Measurements from ENCODE around the gene NAA16.

DNA sequence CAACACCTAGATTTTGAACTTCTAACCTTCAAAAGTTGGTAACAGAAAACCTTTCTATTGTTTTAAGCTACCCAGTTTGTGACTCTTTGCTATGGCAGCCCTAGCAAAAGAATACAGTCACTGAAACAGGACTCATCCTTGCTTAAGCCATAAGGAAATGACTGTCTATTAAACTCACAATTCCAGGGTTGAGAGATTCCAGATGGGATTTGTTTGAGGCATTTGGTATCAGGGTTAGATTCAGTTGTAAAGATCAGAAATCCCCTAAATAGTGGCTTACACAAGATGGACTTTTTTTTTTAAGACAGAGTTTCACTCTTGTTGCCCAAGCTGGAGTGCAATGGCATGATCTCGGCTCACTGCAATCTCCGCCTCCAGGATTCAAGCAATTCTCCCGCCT is 105.2 kb downstream of the NAA16 start:
- TF ChIP-seq, protein P1, sequence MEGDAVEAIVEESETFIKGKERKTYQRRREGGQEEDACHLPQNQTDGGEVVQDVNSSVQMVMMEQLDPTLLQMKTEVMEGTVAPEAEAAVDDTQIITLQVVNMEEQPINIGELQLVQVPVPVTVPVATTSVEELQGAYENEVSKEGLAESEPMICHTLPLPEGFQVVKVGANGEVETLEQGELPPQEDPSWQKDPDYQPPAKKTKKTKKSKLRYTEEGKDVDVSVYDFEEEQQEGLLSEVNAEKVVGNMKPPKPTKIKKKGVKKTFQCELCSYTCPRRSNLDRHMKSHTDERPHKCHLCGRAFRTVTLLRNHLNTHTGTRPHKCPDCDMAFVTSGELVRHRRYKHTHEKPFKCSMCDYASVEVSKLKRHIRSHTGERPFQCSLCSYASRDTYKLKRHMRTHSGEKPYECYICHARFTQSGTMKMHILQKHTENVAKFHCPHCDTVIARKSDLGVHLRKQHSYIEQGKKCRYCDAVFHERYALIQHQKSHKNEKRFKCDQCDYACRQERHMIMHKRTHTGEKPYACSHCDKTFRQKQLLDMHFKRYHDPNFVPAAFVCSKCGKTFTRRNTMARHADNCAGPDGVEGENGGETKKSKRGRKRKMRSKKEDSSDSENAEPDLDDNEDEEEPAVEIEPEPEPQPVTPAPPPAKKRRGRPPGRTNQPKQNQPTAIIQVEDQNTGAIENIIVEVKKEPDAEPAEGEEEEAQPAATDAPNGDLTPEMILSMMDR (IDR thresholded peaks at IDR 0.05; ENCODE audit: poor library complexity, severe bottlenecking), result no peak
- TF ChIP-seq TAF1 (IDR thresholded peaks at IDR 0.05; ENCODE audit: low read depth) (no peak), POLR2AphosphoS5 (IDR thresholded peaks at IDR 0.05) (no peak)
